Inflammatory macrophage treated with lipopolysaccharide for 1 hour (primary cell): Measurements from ENCODE around the gene MT1HL1.

ENCODE experiments used
- DNase-seq, 2 donors: peaks; one replicate each; pipeline ENCODE4 v3.0.0-alpha.2; 2020 to 2022

MT1HL1 gene

DNA sequence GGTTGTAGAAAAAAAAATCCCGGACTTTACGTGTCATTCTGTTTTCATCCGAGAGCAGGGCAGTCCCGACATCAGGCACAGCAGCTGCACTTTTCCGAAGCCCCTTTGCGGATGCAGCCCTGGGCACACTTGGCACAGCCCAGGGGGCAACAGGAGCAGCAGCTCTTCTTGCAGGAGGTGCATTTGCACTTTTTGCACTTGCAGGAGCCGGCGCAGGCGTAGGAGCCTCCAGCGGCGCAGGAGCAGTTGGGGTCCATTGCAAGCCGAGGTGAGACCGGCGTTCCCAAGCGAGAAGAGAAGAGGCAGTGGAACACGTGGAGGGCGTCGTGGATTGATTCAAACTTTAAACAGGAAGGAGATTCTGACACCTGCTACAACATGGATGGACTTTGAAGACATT lies at the start of gene MT1HL1:
TSS of gene MT1HL1 (minus strand) at position 326 of the 400 bp plus-strand sequence. CDS start at position 257, 69 bp downstream.
- DNase-seq, result no peak

DNA sequence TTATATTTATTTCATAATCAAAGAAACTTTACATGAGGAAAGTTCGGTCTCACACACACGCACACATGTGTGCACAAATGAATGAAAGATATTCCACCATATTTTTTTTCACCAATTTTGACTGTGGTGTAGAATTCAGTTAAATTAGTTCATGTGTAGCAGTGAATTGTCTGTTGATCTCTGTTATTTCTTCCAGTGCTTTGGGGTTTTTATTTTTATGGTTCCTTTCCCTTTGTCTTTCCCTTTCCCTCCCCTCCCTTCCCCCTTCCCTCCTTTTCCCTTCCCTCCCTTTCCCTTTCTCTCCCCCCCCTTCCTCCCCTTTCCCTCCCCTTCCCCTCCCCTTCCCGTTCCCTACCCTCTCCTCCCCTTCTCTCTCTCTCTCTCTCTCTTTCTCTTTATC lies 46.7 kb upstream of the MT1HL1 start:
- DNase-seq, result no peak

DNA sequence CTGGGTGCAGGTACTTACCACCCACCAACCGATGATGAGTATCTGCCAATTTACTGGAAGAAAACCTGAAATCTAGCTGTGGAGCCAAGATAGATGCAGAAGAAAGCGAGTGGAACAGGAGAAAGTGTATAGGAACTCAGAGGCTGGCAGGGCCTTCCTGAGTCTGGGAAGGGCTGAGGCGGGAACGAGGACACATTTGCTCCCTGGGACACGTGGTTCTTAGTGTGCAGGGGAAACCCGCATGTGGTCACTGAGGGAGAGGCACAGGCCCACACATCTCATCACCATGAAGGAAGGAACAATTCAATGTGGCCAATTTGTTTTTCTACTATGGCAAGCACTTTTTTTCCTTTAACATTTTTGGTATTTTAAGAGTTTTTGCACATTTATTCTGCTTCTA lies 45.9 kb upstream of the MT1HL1 start:
- DNase-seq, result no peak

DNA sequence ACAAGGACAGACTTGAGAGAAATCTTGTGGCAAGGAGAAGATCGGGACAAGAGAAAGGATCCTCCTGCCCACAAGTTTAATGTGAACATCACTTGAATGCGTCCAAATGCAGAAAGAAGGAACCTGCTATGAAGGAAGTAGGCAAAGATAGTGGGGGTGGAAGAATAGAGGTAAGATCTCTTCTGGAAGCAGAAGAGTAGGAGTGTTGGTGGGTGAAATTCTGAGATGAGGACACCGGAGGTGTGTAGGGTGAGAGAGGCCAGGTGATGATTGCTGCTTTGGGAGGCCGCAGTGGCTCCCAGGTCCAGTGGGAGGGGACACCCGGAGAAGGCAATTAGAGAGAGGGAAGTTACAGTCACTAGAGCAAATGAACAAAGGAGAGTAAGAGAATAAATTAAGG lies 44.6 kb upstream of the MT1HL1 start:
- DNase-seq, result no peak

DNA sequence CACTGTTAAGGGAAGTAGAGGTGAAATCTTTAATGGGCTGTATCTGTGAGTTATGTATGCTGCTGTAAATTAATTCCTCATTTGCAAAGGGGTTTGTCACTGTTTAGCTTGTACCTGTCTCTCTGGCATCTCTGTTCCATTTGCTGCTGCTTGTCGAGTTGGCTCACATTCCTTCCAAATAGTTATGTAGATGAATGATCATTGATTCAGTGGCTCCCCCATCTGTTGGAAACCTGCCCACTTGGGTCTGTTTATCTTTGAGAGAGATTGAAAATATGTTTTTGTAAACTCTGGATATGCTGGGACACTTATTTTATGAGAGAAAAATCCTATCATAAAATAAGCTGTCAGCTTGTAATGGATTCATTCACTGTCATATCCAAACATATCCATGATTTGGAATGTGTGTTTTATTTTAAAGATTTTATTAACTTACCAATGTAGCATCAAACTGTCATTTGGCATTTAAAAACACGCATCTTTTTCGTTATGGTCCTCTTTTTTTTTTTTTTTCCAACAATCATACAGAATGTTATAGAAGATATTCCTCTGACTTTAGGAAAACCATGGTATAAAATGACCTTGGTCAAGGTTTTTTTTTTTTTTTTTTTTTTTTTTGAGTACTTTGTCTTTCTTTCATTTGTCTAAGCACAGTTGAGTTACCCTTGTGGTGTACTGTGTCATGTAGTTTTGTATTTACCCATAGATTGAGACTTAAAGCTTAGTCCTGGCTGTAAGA lies 41.2 kb upstream of the MT1HL1 start:
- no peak for DNase-seq

DNA sequence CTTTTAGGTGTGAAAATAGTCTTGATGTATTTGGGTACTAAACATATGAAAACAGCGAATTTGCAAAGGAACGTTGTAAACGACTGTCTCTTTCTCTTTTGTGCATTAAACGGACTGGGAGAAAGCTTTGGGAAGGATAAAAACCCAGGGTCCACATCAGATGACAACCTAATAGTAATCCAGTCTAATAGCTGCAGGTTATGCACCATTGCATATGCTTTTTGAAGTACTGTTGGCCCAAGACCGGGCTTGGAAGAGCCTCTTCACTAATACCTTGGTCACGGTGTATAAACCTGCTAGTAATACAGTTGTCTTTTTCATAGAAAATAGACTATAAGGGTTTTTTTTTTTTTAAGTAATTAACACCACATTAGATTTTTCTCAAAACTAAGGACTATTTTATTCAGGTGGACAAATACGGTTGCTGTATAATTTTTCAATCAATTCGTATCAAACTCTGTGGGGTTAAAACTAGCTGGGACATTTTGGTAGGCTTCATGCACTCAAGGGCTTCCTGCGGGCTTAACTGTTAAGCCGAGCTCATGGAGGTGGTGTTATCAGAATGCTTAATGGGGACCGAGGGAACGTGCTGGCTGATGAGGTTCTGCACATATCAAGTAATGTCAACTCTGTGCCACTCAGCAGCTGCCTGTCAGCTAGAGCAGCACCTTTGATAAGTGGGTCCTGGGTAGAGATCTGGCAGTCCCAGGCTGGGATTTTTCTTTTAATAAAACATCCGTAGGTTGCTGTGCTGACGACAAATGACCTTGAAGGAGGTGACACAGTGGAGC lies 39.8 kb upstream of the MT1HL1 start:
- DNase-seq, result no peak

DNA sequence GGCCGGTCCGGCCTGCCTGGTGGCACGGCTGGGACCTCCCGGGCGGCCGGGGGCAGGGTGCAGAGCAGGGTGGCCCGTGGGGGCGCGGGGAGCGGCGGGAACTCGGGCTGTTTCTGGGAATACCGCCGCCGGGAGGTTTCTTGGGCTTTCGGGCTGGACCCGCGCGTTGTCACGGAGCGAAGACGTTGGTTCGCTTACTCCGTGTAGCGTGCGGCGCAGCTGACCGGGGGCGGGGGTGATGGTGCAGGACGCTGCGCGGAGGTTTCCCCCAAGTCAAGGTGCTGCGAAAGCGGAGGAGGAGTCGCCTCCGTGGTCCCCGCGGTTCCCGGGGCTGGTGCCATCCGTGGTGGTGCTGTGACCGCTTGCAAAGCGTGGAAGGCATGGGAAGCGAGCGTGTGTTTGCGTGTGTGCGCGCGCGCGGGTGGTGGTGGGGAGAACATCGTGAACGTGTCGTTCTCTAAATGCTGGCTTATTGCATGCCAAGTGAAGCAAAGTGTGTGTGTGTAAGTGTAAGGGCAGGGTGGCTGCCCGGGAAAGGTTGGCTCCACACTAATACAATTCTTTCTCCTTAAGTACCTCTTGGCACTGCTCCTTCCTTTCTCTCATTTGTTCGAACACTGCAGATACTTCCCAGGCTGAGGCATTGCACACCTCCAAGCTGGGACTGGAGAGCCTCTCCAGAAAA lies 38.8 kb upstream of the MT1HL1 start:
- DNase-seq, result no peak

DNA sequence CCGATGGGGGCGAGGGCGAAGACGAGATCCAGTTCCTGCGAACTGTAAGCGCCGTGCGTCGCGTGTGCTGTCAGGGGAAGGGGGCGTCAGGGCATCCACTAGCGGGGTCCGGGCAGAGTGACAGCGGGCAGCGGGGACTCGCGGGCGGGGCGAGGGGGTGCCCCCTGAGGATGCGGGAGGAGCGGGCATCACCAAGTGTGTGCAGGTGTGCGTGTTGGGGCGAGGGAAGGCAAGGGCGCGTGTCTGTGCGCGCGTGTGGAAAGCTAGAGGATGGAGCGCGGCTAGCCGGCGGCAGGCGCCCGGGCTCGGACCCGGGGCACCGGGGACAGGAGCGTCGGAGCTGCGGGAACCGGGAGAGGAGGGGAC lies 38.3 kb upstream of the MT1HL1 start:
- no peak for DNase-seq

DNA sequence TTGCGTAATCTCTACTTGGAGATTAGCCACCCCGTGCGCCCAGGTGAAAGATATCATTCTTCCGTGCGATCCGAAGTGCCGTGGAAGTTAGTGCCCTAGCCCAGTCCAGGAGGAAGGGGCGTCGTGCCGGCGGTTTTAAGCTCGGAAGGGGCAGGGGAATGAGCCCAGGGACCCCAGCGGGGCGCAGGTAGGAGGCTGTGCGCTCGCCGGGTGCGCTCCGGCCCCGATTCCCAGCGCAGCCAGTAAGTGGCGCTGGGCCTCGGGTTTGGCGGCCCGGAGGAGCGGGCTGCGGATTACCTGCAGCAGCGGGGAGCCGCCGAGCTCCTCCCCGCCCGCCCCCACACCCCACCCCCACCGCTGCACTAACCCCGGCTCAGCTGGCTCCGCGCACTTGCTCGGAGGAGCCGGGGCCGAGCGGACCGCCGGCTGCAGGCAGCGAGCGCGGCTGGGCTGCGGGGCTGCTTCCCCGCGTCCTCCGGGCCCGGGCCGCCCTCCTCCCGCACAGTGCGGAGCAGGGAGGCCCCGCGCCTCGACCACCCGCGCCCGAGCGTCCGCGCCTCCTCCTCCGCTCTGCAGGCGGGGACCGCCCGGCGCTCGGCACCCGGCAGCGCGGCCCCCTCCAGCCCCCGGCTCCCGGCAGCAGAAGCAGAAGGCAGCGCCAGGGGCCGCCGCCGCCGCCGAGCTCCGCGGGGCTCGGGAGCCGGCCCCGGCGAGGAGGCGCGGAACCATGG lies 37.7 kb upstream of the MT1HL1 start, which contains the start of gene RYR2:
TSS of gene RYR2 (plus strand) at position 390 of the 731 bp plus-strand sequence. CDS start at position 728, 338 bp downstream.
- no peak for DNase-seq

DNA sequence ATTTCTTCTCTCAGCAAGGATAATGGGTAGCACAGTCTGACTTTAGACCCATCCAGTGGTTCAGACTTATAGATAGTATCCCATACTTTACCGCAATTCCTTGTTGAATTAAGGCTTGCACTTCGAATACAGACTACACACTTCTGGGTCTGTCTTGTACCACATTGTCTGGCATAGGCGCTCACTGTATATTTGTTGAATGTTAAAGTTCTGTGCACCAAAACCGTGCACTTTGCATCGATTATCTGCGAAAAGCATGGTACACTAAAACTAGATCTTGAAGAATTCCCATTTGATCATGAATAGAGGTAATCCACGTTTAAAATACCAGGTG lies 37.2 kb upstream of the MT1HL1 start:
- no peak for DNase-seq

DNA sequence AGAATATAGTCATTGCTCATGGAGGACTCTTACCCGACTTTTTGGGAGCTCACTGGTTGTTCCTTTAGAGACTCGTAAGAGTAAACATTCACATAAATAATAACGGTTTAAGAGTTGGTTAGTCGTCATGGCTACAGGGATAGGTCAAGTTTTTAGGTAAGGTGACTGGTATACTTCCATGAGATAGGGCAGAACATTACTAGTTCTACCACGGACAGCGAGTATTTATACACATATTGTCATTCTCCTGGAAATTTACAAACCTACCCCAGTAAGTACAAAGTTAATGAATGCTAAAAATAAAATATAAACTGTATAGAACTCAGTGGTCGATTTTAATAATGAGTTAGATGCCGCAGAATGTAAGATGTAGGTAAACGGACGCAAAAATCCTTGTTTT lies 36.6 kb upstream of the MT1HL1 start:
- DNase-seq, result no peak

DNA sequence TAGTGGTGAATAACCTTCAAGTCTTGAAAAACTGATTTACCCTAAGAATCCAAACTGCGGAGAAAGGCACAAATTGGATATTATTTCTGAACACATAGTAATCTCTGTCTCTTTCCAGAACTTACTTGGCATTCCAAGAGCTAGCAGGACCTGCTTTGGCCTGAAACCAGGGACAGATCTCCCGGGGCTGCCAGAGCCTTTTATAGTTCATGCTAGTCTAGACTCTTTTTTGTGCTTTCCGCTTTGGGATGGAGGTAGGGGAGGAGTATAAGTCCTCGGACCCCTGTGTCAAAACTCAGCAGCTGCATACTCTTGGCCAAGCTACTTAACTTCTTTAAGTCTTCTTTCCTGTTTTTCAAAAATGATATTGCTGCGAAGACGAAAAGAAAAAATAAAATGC lies 34.0 kb upstream of the MT1HL1 start:
- no peak for DNase-seq

DNA sequence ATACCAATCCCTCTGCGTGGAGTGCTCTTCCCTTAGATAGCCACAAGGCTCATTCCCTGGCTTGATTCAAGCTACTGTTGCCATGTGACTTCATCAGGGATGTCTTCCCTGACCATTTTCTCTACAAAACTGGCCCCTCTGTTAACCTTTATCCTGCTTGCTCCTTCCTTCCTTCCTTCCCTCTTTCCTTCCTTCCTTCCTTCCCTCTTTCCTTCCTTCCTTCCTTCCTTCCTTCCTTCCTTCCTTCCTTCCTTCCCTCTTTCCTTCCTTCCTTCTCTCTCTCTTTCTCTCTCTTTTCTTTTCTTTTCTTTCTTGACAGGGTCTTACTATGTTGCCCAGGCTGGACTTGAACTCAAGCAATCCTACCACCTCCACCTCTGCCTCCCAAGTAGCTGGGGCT lies 31.5 kb upstream of the MT1HL1 start:
- DNase-seq, result no peak

DNA sequence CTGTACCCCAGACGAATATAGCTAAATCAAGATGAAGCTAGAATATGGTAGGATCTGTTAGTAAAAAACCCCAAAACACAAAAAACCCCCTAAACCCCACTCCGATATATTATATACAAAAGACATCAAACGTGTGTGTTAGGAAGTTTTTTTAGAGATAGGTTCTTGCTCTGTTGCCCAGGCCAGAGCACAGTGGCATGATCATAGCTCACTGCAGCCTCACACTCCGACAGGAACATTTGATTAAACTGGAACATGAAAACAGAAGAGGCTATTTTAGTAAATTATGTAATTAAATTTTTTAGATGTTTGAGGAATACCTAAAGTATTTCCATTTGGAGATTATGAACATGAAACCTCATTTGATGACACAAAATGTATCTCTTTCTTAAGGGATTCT lies 29.6 kb upstream of the MT1HL1 start:
- no peak for DNase-seq

DNA sequence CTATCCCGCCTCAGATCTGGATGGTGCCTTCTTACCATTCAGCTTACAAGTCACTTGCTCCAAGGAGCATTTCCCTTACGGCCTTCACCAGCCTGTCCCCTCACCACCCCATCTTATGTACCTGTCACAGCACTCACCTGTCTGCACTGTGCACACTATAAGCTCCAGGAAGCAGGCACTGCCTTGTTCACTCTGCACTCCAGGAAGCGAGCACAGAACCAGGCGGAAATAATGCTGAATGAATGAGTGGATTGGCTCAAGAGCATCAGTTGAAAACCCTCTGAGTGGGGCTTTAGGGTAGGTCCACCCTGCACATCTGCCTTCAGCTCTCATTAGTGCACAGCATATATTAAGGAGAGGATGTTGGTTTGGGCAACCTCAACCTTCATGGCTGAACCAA lies 28.8 kb upstream of the MT1HL1 start:
- DNase-seq, result no peak

DNA sequence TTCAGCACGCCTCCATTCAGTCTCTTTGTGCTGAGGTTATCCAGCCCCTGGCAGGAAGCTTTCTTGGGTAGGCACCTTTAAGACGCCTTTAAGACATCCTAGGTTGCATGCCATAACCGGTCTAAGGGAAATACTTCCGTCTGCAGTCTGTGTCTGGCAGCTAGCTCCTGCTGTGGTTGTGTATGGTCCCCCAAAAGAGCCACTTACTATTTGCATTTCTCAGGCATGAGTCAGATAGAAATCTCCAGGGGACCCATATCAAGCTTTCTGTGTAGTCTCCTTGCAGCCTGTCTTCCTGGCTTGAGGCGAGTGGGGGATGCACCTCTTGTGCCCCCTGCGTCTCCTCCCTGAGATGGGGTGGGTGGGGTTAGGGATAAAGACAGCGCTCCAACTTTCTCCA lies 27.8 kb upstream of the MT1HL1 start:
- no peak for DNase-seq

DNA sequence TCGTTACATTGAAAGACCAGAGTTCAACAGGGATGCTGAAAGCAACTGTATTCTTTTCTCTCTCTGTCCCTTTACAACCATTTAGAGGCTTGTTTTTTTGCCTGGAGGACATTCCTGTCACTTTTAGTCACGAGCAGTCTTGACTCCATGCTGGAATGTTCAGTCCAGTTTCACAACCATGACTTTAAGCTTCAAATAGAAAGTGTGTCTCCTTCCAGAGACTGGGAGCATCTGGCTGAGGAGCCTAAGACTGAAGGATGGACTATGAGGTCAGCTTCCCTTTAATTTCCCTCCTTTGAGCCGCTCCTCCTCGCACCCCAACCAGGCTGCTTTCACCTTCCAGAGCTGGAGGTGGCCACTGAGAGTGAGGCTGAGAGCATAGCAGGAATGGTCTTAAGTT lies 27.2 kb upstream of the MT1HL1 start:
- no peak for DNase-seq

DNA sequence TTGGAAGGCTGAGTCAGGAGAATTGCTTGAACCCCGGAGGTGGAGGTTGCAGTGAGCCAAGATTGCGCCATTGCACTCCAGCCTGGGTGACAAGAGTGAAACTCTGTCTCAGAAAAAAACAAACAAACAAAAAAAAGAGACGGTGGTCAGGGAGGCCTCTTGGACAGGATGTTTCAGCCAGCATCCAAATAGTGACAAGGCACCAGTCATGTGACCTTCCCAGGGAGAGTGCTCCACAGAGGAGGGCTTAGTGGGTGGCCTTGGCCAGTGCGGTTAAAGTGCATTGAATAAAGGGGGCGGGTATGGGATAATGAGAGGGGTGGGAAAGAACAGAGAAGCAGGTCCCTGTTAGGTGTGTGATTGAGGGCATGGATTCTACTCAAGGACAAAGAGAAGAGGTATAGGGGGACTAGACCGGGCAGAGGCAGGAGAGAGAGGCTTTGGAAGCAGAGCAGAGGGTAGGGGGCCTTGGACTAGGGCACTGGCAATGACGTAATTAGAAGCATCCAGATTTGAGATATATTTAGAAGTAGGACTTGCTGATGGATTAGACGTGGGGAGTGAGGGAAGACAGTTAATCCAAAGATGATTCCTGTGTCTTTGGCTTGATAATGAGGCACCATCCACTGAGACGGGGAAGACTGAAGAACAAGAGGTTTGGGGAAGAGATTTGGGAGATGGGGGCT lies 25.8 kb upstream of the MT1HL1 start:
- DNase-seq, result no peak

DNA sequence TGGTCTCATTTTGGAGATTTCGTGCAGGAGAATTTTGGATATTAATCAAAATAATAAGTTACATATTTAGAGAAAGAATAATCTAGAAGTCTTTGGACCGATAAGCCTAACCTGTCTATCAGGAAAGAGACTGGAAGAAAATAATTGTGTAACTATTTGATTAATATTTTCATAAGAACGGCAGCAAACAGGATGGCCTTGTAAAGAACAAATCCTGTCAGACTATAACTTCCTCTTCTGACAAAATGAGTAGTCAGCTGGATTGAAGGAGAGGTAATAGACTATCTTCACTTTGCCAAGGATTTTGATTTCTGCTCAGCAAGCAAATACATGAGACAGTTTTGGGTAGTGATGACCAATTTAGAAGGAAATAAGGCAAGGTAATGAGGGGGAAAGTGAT lies 25.0 kb upstream of the MT1HL1 start:
- DNase-seq, result no peak

DNA sequence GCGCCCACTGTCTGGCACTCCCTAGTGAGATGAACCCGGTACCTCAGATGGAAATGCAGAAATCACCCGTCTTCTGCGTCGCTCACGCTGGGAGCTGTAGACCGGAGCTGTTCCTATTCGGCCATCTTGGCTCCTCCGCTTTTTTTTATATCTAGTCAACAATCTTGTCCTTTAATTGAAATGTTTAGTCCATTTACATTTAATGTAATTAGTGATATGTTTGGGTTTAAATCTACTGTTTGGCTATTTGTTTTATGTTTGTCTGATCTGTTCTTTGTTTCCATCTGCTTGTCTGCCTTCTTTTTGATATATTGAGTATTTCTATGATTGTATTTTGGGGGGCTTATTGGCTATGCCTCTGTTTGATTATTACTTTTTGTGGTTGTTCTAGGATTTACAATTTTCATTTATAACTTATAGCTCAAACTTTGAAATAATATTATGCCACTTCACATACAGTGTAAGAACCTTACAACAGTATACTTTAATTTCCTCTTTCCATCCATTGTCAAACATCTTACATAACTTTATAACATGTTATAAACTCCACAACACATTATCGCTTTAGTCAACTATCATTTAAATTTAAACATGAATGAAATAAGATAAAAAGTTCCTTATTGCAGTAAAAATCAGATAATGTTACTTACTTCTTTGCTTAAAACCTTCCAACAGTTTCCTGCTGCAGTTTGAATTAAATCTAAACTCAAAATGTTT lies 21.3 kb upstream of the MT1HL1 start:
- no peak for DNase-seq

DNA sequence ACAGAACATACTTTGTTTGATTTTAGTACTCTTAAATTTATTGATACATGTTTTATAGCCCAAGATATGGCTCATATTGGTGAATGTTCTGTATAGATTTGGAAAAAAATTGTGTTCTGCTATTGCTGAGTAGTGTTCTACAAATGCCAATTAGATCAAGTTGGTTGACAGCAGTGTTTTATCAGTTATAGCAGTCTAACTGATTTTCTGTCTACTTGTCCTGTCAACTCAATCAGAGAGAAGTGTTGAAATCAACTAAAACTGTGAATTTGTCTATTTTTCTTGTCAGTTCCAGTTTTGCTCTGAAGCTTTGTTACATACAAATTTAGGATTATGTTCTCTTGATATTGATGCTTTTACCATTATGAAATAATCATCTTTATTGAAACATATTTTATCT lies 14.7 kb upstream of the MT1HL1 start:
- no peak for DNase-seq

DNA sequence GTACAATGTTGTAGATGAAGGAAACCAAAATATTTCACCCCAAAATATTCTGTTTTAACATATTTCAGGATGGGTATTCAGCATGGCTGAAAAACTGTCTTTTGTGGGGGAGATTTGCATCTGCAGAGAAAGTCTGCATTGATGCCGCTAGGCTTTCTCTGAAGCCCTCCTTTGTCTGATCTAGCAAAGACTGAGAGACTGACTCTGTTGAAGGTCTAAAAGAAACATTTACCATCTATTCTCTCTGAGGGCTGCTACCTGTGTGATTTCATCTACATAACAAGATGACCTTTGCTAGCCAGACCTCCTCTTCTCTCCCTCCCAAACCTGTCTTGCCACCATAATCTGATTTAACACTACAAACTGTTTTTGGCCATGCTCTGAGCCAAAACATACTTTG lies 12.4 kb upstream of the MT1HL1 start:
- DNase-seq, result no peak
